ENCODE measurements around the gene SMTNL1. TPM values are rescaled to one million over a fixed set of nuclear protein-coding genes. Genes with fewer than 3 reads are reported as not detected.

The SMTNL1 gene
- total RNA-seq, 2 experiments from 2014 or later, result not detected

- no peak for ATAC-seq
- Mint-ChIP-seq H3K36me3 (ENCODE audit: low read depth) (no peaks in the 10 kb centered on the region), H3K4me1 (ENCODE audit: low read depth) (peaks cover 4% of the 10 kb centered on the region), H3K4me3 (no peak overlapping the region), H3K27me3 (ENCODE audit: low read depth) (peaks cover 39% of the 10 kb centered on the region), H3K27ac (no peak overlapping the region), H3K9me3 (ENCODE audit: insufficient read depth) (no peaks in the 10 kb centered on the region)
- ChIA-PET CTCF (interaction anchor here (0.6 kb wide), 1 partner anchor 29 kb away, joined by 3 read pairs; no protein-coding TSS in a partner anchor), POLR2A (no interaction called here)
- no peak for DNase-seq
Measured at GRCh38 chr11:57597916-57598830, 60.8 kb downstream of the SMTNL1 start.

GRCh38 chr11:57598831-57599155 is 61.4 kb downstream of the SMTNL1 start:
- H3K36me3 Mint-ChIP-seq (ENCODE audit: low read depth), result no peaks in the 10 kb centered on the region
- peaks cover 4% of the 10 kb centered on the region for H3K4me1 Mint-ChIP-seq (ENCODE audit: low read depth)
- no peak for DNase-seq
- peaks cover 39% of the 10 kb centered on the region for H3K27me3 Mint-ChIP-seq (ENCODE audit: low read depth)
- CTCF ChIA-PET, result interaction anchor here (0.6 kb wide), 1 partner anchor 30 kb away, joined by 3 read pairs; no protein-coding TSS in a partner anchor
- no peak overlapping the region for H3K27ac Mint-ChIP-seq
- POLR2A ChIA-PET, result no interaction called here
- ATAC-seq, result no peak
- no peaks in the 10 kb centered on the region for H3K9me3 Mint-ChIP-seq (ENCODE audit: insufficient read depth)
- H3K4me3 Mint-ChIP-seq, result no peak overlapping the region

GRCh38 chr11:57599381-57599780 is 62.0 kb downstream of the SMTNL1 start:
- no peaks in the 10 kb centered on the region for H3K9me3 Mint-ChIP-seq (ENCODE audit: insufficient read depth)
- ChIA-PET POLR2A (no interaction called here), CTCF (no interaction called here)
- H3K27ac Mint-ChIP-seq, result no peak overlapping the region
- no peaks in the 10 kb centered on the region for H3K36me3 Mint-ChIP-seq (ENCODE audit: low read depth)
- ATAC-seq, result no peak
- DNase-seq, result no peak
- no peak overlapping the region for H3K4me3 Mint-ChIP-seq
- H3K4me1 Mint-ChIP-seq (ENCODE audit: low read depth), result peaks cover 6% of the 10 kb centered on the region
- H3K27me3 Mint-ChIP-seq (ENCODE audit: low read depth), result peaks cover 36% of the 10 kb centered on the region

Other genes with a start within 250 kb of the SMTNL1 start
- gene TNKS1BP1, start 212.6 kb upstream of the SMTNL1 start, total RNA-seq, result 10 to 100 TPM; 10.5 to 10.9 TPM
- 100 to 1,000 TPM; 185 to 191 TPM for gene SSRP1, start 201.7 kb upstream of the SMTNL1 start, total RNA-seq
- not detected for gene P2RX3, start 199.2 kb upstream of the SMTNL1 start, total RNA-seq
- not detected for gene PRG3, start 156.4 kb upstream of the SMTNL1 start, total RNA-seq
- under 1 TPM in 1 of 2 experiments, not detected in 1; 0.26 TPM for gene PRG2, start 146.9 kb upstream of the SMTNL1 start, total RNA-seq
- gene SLC43A3, start 110.5 kb upstream of the SMTNL1 start, total RNA-seq, result 100 to 1,000 TPM; 103 to 120 TPM
- under 1 TPM; 0.47 to 0.57 TPM for gene RTN4RL2, start 77.1 kb upstream of the SMTNL1 start, total RNA-seq
- 10 to 100 TPM; 26.4 to 28.4 TPM for gene SLC43A1, start 21.9 kb upstream of the SMTNL1 start, total RNA-seq
- gene TIMM10, start 6.8 kb upstream of the SMTNL1 start, total RNA-seq, result 10 to 100 TPM; 65.4 to 65.8 TPM
- 100 to 1,000 TPM; 222 to 232 TPM for gene UBE2L6, start 30.1 kb downstream of the SMTNL1 start, total RNA-seq
- not detected for gene SERPING1, start 60.1 kb downstream of the SMTNL1 start, total RNA-seq
- under 1 TPM; 0.11 to 0.13 TPM for gene YPEL4, start 112.3 kb downstream of the SMTNL1 start, total RNA-seq
- gene CLP1, start 120.2 kb downstream of the SMTNL1 start, total RNA-seq, result 10 to 100 TPM; 18.9 to 20.5 TPM
- 10 to 100 TPM; 77.8 to 82.4 TPM for gene ZDHHC5, start 130.5 kb downstream of the SMTNL1 start, total RNA-seq
- gene MED19, start 174.6 kb downstream of the SMTNL1 start, total RNA-seq, result 10 to 100 TPM; 13.6 to 14.9 TPM
- 10 to 100 TPM; 65.0 to 68.7 TPM for gene TMX2, start 175.0 kb downstream of the SMTNL1 start, total RNA-seq
- gene SELENOH, start 203.9 kb downstream of the SMTNL1 start, total RNA-seq, result 100 to 1,000 TPM; 204 to 210 TPM
- not detected for gene BTBD18, start 214.2 kb downstream of the SMTNL1 start, total RNA-seq
- gene CTNND1, start 224.2 kb downstream of the SMTNL1 start, total RNA-seq, result 1 to 10 TPM; 6.8 to 8.4 TPM

Measured in activated CD8-positive, alpha-beta T cell treated with anti-CD3 and anti-CD28 coated beads, Interleukin-2, amount 10 ng/mL, durations not matched to agents 7 days and 5 days (primary cell).